Omental fat pad (tissue), 4 donors: ENCODE measurements around the gene RUFY3. TPM values are rescaled to one million over a fixed set of nuclear protein-coding genes. Genes with fewer than 3 reads are reported as not detected.

ENCODE experiments used
- ATAC-seq: fragments of 150-250 bp; one replicate; pipeline ENCODE4 v1.9.1; 2016; ENCODE audit warnings: mild to moderate bottlenecking, moderate library complexity; ENCODE audit not compliant: low FRiP score
- DNase-seq: peaks from one replicate; pipeline ENCODE4 v3.0.0-alpha.2; 2019; ENCODE audit warnings: low spot score
- total RNA-seq, 4 donors: library from RNA; depleted of rRNA; stranded (reverse); fragments of >200 nt; gene quantifications; one replicate each; pipeline ENCODE4 v1.1.0, GENCODE V29; 2016
- TF ChIP-seq, protein P1 (sequence below), 3 donors: fragments of 450-650 bp; IDR thresholded peaks; one replicate each; pipeline ENCODE4 v1.5.1; 2016 to 2017; ENCODE audit warnings: antibody characterized with exemption in 3 of 3, mild to moderate bottlenecking in 3 of 3, moderate library complexity in 2 of 3

The RUFY3 gene
- total RNA-seq, 4 donors from 2014 or later = 34.2 to 92.8 (median 64.0) TPM

DNA sequence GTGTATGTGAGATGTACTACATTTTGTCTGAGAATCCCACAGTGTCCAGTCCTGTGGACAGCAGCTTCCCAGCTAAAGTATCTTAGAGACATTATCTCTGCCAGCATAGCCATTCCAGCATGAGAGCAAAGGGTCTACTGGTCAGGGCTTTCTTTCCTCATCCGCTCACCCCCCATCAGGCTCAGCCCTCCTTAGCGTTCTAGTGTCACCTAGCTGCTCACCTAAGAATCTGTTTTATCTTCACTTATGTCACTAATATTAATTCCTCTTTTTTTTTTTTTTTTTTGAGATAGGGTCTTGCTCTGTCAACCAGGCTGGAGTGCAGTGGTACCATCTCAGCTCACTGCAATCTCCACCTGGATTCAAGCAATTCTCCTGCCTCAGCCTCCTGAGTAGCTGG lies 15.6 kb downstream of the RUFY3 start:
- TF ChIP-seq, protein P1, sequence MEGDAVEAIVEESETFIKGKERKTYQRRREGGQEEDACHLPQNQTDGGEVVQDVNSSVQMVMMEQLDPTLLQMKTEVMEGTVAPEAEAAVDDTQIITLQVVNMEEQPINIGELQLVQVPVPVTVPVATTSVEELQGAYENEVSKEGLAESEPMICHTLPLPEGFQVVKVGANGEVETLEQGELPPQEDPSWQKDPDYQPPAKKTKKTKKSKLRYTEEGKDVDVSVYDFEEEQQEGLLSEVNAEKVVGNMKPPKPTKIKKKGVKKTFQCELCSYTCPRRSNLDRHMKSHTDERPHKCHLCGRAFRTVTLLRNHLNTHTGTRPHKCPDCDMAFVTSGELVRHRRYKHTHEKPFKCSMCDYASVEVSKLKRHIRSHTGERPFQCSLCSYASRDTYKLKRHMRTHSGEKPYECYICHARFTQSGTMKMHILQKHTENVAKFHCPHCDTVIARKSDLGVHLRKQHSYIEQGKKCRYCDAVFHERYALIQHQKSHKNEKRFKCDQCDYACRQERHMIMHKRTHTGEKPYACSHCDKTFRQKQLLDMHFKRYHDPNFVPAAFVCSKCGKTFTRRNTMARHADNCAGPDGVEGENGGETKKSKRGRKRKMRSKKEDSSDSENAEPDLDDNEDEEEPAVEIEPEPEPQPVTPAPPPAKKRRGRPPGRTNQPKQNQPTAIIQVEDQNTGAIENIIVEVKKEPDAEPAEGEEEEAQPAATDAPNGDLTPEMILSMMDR (IDR thresholded peaks at IDR 0.05) = no peak
- DNase-seq = no peak
- no peak for ATAC-seq

DNA sequence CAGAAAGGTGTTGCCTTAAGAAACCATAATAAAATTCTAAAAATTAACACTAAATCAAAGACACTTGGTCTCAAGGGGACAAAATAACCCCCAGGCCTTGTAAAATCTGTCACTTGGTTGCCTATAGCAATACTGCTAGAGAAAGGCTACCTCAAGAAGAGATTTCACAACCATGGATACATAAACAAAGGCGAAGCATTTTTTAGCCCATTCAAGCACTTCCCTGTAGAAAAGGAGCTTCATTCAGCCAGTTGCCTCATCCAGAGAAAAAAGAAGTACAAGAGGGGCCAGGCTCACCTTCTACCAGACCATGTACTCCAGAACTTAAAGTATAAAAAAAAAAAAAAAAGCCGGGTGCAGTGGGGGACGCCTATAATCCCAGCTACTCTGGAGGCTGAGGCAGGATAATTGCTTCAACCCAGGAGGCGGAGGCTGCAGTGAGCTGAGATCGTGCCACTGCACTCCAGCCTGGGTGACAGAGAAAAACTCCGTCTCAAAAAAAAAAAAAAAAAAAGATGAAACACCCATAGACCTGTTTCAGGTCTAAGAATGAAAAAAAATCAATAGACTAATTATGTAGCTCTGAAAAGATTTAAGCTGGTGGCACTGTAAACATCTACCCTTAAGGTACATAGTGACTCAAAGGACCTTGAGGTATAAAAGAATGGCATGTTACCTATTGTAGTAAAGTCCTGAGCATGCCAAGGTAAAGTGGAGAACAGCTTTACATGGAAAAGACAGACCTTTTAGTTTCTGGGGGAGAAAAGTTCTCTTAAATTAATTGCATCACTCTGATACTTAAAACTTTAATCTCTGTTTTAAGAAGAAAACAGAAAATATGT lies 18.0 kb downstream of the RUFY3 start:
- ATAC-seq (no peak), DNase-seq (no peak)
- TF ChIP-seq, protein P1 (IDR thresholded peaks at IDR 0.05) = no peak

DNA sequence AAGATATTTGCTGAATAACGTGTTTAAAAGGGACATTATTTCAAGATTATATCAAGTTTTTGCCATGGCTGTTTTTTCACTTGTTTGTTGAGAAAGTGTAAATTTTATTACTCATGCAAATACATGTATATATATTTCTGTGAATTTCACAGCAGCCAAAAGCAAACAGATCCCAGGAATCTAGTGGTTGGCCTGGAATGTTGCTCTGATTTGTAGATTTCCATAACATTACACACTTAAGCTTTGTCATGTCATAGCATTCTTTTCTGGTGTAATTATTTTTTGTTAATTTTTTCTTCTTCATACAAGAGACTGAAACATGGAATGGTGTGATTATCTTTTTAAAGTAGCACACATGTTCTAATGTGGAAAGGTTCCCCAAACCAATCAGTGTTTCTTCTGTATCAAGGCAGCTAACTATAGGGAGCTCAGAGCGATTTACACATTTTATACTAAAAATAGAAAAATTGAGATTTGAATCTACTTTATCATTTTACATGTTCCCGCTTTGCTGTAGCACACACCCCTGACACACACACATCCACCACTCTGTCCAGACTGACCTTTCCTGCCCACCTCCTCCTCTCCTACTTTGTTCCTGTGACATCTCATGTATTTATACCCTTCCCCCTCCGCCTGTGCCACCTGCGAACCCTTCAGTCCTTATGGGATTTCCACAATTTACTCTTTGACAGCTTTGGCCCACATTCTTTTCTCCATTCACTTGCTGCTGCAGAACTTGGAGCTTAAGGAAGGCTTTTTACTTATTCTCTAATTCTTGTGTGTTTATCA lies 20.3 kb downstream of the RUFY3 start:
- no peak for ATAC-seq
- TF ChIP-seq, protein P1 (IDR thresholded peaks at IDR 0.05) = no peak

DNA sequence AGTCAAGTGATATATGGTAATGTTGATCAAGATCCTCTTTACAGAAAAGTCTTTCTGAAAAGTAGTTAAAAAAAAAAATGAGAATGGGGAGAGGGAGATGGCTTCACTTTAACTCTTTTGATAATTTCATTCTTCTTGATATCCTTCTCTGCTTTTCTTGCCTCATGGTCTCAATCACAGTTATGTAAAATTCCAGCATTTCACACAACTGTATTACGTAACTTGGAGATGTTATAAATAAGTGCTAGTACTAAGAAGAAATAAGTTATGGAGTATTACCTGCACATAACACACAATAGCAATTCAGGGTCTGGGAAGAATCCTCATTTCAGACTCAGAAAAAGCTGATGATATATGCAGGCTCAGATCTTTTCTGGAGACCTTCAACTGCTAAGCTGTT lies 22.0 kb downstream of the RUFY3 start:
- ATAC-seq (no peak), DNase-seq (no peak)
- TF ChIP-seq, protein P1 (IDR thresholded peaks at IDR 0.05) = no peak

More for the DNA sequence above, 20.3 kb downstream of the RUFY3 start:
- DNase-seq = no peak

DNA sequence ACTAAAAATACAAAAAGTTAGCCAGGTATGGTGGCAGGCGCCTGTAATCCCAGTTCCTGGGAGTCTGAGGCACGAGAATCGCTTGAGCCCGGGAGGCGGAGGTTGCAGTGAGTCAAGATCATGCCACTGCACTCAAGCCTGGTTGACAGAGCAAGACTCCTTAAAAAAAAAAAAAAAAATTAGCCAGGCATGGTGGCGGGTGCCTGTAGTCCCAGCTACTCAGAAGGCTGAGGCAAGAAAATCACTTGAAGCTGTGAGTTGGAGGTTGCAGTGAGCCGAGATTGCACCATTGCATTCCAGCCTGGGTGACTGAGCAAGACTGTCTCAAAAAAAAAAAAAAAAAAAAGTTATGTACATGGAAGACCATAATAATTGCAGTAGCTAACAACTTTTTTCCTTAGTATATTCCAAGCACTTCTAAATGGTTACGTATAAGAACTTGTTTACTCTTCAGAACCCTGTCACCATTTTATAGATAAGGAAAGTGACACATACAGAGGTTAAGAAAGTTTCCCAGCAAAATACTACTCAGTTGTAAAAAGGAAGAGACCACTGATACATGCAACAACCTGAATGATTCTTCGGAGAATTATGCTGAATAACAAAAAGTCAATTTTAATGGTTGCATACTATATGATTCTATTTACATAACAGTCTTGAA lies 24.5 kb downstream of the RUFY3 start:
- ATAC-seq = peak; percentile 55
- no peak for DNase-seq
- TF ChIP-seq, protein P1 (IDR thresholded peaks at IDR 0.05) = no peak

DNA sequence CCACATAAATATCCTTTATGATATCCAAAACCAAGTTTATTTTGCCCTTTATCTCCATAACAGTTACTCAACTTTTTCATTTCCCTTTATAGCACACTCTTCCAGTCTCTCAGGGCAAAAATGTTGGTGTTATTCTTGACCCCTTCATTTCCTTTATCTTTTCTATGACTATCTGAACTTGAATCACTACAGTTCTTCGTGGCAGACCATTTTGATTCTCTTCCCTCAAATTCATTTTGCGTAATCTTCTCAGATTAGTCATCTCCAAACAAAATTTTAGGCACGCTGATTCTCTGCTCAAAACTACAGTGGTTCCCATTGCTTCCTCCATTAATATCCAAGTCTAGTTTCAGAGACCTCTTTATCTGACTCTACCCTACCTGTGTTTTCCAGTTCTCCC lies 26.1 kb downstream of the RUFY3 start:
- DNase-seq (no peak), ATAC-seq (no peak)
- TF ChIP-seq, protein P1 (IDR thresholded peaks at IDR 0.05) = no peak
